GM18507 (cell line): ENCODE data around the gene CRYBA1.

Source experiments
- DNase-seq: peaks from one replicate; pipeline ENCODE4 v3.0.0; 2011; ENCODE audit warnings: low read depth; ENCODE audit not compliant: insufficient read length; ENCODE audit errors: extremely low spot score
- FAIRE-seq: peaks from 2 replicates; lab custom pipeline; 2011; peaks lifted over from hg19 to GRCh38; lab: Jason Lieb, UNC

CRYBA1 gene

GRCh38 chr17:29235904-29236303 lies 10.8 kb upstream of the CRYBA1 start:
- FAIRE-seq, result no peak
- no peak for DNase-seq

GRCh38 chr17:29237476-29238132 lies 9.1 kb upstream of the CRYBA1 start:
- FAIRE-seq, result no peak
- DNase-seq, result no peak

- DNase-seq (no peak), FAIRE-seq (no peak)
Observed at GRCh38 chr17:29238133-29238850, 8.4 kb upstream of the CRYBA1 start.

GRCh38 chr17:29240477-29240876 lies 6.2 kb upstream of the CRYBA1 start:
- FAIRE-seq, result no peak
- no peak for DNase-seq

GRCh38 chr17:29240968-29241963 lies 5.4 kb upstream of the CRYBA1 start:
- DNase-seq (no peak), FAIRE-seq (no peak)

GRCh38 chr17:29242051-29242450 lies 4.6 kb upstream of the CRYBA1 start:
- no peak for DNase-seq
- FAIRE-seq, result no peak

GRCh38 chr17:29242790-29243189 lies 3.9 kb upstream of the CRYBA1 start:
- FAIRE-seq (no peak), DNase-seq (no peak)

- DNase-seq, result no peak
- peak; percentile 67 for FAIRE-seq
Observed at GRCh38 chr17:29243792-29244191, 2.9 kb upstream of the CRYBA1 start.

GRCh38 chr17:29245401-29245800 lies 1.3 kb upstream of the CRYBA1 start:
- FAIRE-seq, result no peak

GRCh38 chr17:29247219-29247618 lies 560 bp downstream of the CRYBA1 start:
- DNase-seq, result no peak
- no peak for FAIRE-seq

More at GRCh38 chr17:29245401-29245800, 1.3 kb upstream of the CRYBA1 start:
- DNase-seq, result no peak

- DNase-seq, result no peak
- no peak for FAIRE-seq
Observed at GRCh38 chr17:29248845-29249244, 2.2 kb downstream of the CRYBA1 start.

- FAIRE-seq (no peak), DNase-seq (no peak)
Observed at GRCh38 chr17:29250666-29251065, 4.0 kb downstream of the CRYBA1 start.

GRCh38 chr17:29251184-29251583 lies 4.5 kb downstream of the CRYBA1 start:
- FAIRE-seq, result no peak
- DNase-seq, result no peak

- DNase-seq (no peak), FAIRE-seq (no peak)
Observed at GRCh38 chr17:29252101-29252791, 5.6 kb downstream of the CRYBA1 start.

GRCh38 chr17:29253037-29253436 lies 6.4 kb downstream of the CRYBA1 start:
- FAIRE-seq (no peak), DNase-seq (no peak)

- no peak for FAIRE-seq
- DNase-seq, result no peak
Observed at GRCh38 chr17:29255926-29256522, 9.4 kb downstream of the CRYBA1 start.

GRCh38 chr17:29256735-29257466 lies 10.2 kb downstream of the CRYBA1 start:
- FAIRE-seq (no peak), DNase-seq (no peak)

GRCh38 chr17:29257756-29258155 lies 11.1 kb downstream of the CRYBA1 start:
- DNase-seq, result no peak
- FAIRE-seq, result no peak
